IPS-20b (cell line): ENCODE results near the gene NCOA1.

ENCODE experiments used
- H3K27ac ChIP-seq: one replicate; pipeline ENCODE4 v1.5.1; 2013; ENCODE audit warnings: low read length
- H3K27me3 ChIP-seq: 2 replicates; pipeline ENCODE4 v1.6.1; 2013; ENCODE audit warnings: mild to moderate bottlenecking, low read length, inconsistent platforms; ENCODE audit not compliant: insufficient read depth
- H3K36me3 ChIP-seq: 2 replicates; pipeline ENCODE4 v1.6.1; 2013; ENCODE audit warnings: low read depth, mild to moderate bottlenecking, inconsistent platforms, low read length, moderate library complexity; ENCODE audit not compliant: insufficient read depth
- H3K4me1 ChIP-seq: 2 replicates; pipeline ENCODE4 v1.6.1; 2013; ENCODE audit warnings: mild to moderate bottlenecking, control low read depth, inconsistent platforms, low read length, moderate library complexity; ENCODE audit not compliant: insufficient read depth
- H3K4me3 ChIP-seq: 2 replicates; pipeline ENCODE4 v1.5.1; 2013; ENCODE audit warnings: mild to moderate bottlenecking, low read length, inconsistent platforms
- H3K9ac ChIP-seq: 2 replicates; pipeline ENCODE4 v1.6.1; 2013; ENCODE audit warnings: low read depth, mild to moderate bottlenecking, inconsistent platforms, low read length, moderate library complexity
- H3K9me3 ChIP-seq: 2 replicates; pipeline ENCODE4 v1.6.1; 2013; ENCODE audit warnings: mild to moderate bottlenecking, low read depth, low read length, inconsistent platforms; ENCODE audit not compliant: insufficient read depth

The NCOA1 gene

DNA sequence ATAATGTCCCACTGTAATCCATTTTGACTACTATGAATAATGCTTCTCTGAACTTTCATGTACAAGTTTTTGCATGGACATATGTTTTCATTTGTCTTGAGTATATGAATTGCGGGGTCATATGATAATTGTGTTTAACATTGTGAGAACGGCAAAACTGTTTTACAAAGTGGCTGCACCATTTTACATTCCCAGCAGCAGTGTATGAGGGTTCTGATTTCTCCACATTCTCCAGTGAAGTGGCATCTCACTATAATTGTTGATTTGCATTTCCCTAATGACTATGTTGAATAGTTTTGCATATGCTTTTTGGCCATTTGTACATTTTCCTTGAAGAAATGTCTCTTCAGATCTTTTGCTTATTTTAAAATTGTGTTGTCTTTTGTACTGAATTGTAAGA lies 20.1 kb downstream of the NCOA1 start:
- H3K4me1 ChIP-seq = no peaks in the 10 kb centered on the region
- H3K9me3 ChIP-seq = no peaks in the 10 kb centered on the region
- no peak overlapping the region for H3K9ac ChIP-seq
- no peaks in the 10 kb centered on the region for H3K36me3 ChIP-seq
- H3K27me3 ChIP-seq = no peaks in the 10 kb centered on the region
- no peak overlapping the region for H3K27ac ChIP-seq
- H3K4me3 ChIP-seq = no peak overlapping the region

DNA sequence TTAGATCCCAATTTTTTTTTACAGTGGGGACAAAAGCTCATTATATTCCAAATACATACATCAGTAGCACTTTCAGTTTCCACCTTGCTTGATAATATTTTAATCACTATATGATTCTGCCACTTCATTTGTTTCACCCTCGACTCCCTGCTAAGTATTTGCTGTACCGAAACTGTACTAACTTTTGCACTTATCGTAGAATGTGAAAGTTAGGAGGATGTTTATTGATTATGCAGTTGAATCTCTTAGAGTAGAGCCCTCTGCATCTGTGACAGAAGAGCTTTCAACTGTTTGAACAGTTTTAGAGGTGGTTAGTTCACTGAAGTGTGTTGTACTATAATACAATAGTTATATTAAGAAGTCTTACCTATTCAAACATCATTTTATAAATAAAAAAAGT lies 20.8 kb downstream of the NCOA1 start:
- Histone ChIP-seq H3K4me1 (no peaks in the 10 kb centered on the region), H3K9me3 (no peaks in the 10 kb centered on the region)

DNA sequence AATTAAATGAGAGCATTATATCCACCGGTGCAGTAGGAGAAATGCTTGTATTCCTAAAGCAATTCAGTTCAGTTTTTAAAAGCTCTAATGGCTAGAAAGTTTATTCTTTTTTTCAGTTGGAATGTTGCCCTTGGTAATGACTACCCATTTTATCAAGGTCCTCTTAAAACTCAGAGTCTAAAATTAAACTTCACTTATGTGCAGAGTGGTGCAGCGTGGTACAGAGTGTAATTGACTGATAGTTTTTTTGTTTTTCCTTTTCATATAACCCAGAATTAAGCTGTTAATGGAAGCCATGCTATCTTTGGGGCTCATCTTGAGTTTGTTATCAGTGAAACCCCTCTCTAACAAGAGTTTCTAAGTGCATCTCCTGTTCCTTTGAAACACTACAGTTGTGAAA lies 21.4 kb downstream of the NCOA1 start:
- no peaks in the 10 kb centered on the region for H3K36me3 ChIP-seq
- H3K9me3 ChIP-seq = no peaks in the 10 kb centered on the region
- H3K4me1 ChIP-seq = no peaks in the 10 kb centered on the region
- no peak overlapping the region for H3K27ac ChIP-seq
- no peak overlapping the region for H3K4me3 ChIP-seq
- H3K9ac ChIP-seq = no peak overlapping the region
- no peaks in the 10 kb centered on the region for H3K27me3 ChIP-seq

More for the DNA sequence above, 20.8 kb downstream of the NCOA1 start:
- H3K27ac ChIP-seq = no peak overlapping the region
- H3K36me3 ChIP-seq = no peaks in the 10 kb centered on the region
- no peak overlapping the region for H3K9ac ChIP-seq
- H3K4me3 ChIP-seq = no peak overlapping the region
- no peaks in the 10 kb centered on the region for H3K27me3 ChIP-seq

DNA sequence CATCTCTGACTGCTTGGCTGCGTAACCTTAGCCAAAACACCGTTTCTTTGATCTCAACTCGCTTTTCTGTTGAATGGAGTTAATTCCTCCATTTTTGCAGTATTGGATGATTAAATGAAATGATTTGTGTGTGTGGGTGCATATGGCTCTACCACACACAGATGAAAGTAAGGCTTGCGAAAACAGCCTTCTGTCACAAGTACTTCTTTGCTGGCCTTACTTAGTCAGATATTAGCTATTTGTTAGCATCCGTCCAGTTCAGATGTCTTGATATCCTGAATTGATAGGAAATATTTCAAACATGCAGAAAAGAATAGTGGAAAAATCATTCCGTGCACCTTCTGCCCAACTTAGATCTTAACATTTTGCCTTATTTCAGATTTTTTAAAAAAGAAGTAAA lies 21.8 kb downstream of the NCOA1 start:
- Histone ChIP-seq H3K9me3 (no peaks in the 10 kb centered on the region), H3K27me3 (no peaks in the 10 kb centered on the region), H3K9ac (no peak overlapping the region), H3K27ac (no peak overlapping the region), H3K36me3 (no peaks in the 10 kb centered on the region), H3K4me3 (no peak overlapping the region), H3K4me1 (no peaks in the 10 kb centered on the region)

DNA sequence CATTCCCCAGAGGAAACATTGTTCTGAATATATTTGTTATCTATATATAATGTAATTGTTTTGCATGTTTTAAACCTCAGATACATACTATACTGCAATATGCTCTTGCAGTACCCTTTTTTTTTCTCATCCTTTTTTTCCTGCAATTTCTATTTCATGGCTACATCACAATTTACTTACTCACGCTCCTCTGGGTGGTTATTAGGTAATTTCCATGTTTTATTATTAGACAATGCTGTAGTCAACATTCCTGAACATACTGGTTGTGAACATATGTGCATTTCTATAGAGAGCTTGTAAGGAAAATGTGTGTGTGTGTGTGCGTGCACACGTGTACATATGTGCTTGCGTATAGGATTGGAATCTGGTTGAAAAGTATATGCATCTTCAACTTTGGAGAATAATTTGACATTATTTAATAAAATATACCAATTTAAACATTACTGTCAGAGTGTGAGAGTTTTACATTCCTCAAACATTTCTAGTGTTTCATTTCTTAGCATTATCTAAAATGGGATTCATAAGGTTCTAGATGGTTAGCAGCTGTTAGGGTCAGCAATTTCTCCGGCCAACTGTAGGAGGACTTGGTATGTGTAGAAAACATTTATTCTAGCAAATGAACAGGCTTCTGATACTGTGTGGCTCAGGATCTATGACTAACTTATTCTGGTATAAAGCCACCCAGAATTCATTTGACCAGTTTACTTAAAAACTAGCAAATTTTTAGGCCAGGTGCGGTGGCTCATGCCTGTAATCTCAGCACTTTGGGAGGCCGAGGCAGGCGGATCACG lies 22.4 kb downstream of the NCOA1 start:
- Histone ChIP-seq H3K4me1 (no peaks in the 10 kb centered on the region), H3K9me3 (no peaks in the 10 kb centered on the region), H3K36me3 (no peaks in the 10 kb centered on the region), H3K4me3 (no peak overlapping the region), H3K27me3 (no peaks in the 10 kb centered on the region), H3K27ac (no peak overlapping the region), H3K9ac (no peak overlapping the region)

DNA sequence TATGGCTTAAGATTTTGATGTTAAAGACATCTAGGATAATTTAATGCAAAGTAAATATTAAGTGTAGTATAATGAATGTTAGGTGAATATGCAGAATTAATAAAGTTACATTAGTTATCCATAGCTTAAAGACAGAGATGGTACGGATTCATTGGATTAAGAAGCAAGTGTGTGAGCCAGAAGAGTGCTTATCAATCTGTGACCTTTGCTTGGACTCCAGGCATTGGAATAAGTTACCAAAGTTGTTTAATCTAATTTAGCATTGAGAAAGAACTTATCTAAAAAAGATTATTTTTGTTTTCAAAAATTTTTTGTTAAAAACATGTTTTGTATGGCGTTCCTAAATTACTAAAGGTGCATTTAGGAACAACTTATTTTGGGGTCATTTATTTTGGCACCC lies 23.8 kb downstream of the NCOA1 start:
- H3K9me3 ChIP-seq = no peaks in the 10 kb centered on the region; the same call in 1 of the 2 replicates
- H3K36me3 ChIP-seq = no peaks in the 10 kb centered on the region
- H3K4me3 ChIP-seq = no peak overlapping the region
- no peak overlapping the region for H3K9ac ChIP-seq
- H3K27ac ChIP-seq = no peak overlapping the region
- no peaks in the 10 kb centered on the region for H3K27me3 ChIP-seq
- H3K4me1 ChIP-seq = no peaks in the 10 kb centered on the region

DNA sequence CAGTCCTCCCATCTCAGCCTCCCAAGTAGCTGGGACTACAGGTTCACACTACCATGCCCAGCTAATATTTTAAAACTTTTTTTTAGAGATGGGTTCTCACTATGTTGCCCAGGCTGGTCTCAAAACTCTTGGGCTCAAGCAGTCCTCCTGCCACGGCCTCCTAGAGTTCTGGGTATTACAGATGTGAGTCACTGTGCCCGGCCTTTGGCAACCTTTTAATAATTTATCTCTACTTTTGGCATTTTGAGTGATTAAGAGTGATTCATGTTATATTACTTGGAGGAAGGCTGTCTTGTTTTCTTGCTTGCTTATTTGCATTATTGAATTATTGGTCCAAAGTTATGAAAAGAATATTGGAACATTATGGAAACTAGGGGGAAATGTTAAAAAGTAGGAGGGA lies 24.3 kb downstream of the NCOA1 start:
- Histone ChIP-seq H3K9me3 (no peaks in the 10 kb centered on the region; the same call in 1 of the 2 replicates), H3K36me3 (no peaks in the 10 kb centered on the region), H3K4me1 (no peaks in the 10 kb centered on the region), H3K4me3 (no peak overlapping the region), H3K27me3 (no peaks in the 10 kb centered on the region), H3K9ac (no peak overlapping the region), H3K27ac (no peak overlapping the region)

DNA sequence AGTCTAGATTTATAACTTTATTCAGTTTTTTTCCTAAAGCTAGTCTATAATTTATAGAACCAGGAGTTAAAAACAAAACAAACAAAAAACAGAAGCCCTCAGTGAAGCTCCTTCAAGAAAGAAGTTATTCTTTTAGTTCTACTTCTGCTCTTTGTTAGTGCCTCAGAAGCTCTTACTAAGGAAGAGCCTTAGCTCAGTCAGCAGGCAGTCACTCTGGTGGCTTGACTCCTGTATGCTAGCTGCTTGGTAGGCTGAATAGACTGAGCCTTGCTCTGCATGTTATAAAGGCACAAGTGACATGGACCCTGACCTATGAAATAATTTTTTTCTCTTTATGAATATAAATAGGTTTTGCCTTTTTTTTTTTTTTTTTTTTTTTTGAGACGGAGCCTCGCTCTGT lies 24.8 kb downstream of the NCOA1 start:
- Histone ChIP-seq H3K4me3 (no peak overlapping the region), H3K27me3 (no peaks in the 10 kb centered on the region), H3K9me3 (no peaks in the 10 kb centered on the region; the same call in 1 of the 2 replicates), H3K36me3 (no peaks in the 10 kb centered on the region), H3K27ac (no peak overlapping the region), H3K4me1 (no peaks in the 10 kb centered on the region), H3K9ac (no peak overlapping the region)

DNA sequence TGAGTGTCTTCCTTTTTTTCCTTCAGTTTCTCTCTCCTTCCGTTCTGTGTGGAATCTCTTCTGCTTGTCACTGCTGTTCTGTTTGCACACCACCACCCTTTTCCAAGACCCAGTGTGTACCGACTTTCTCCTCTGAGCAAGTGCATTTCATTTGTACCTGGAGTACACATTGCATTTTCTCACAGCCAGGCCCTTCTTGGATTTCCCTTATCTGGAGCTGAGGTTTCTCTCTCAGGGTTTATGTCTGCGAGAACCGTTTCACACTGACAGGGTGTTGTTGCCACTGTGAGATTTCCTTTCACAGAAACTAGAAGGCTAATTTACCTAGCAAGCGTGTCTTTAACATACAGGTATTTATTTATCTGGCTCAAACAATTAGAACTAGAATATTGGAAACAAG lies 26.2 kb downstream of the NCOA1 start:
- no peaks in the 10 kb centered on the region; the same call in 1 of the 2 replicates for H3K9me3 ChIP-seq
- no peak overlapping the region for H3K9ac ChIP-seq
- H3K27ac ChIP-seq = no peak overlapping the region
- H3K36me3 ChIP-seq = no peaks in the 10 kb centered on the region
- no peaks in the 10 kb centered on the region for H3K27me3 ChIP-seq
- no peaks in the 10 kb centered on the region for H3K4me1 ChIP-seq
- no peak overlapping the region for H3K4me3 ChIP-seq

DNA sequence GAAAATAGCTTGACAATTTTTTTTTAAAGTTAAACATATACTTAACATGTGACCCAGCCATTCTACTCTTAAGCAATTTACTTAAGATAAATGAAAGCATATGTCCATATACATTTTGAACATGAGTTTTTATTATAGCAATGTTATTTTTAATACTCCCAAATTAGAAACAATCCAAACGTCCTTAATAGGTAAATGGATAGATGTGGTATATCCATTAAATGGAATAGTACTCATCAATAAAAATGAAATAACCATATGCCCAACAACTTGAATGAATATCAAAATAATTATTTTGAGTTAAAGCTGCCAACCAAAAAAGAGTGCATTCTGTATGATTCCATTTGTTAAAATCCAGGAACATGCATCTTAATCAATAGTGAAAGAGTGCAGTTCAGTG lies 29.1 kb downstream of the NCOA1 start:
- Histone ChIP-seq H3K9ac (no peak overlapping the region), H3K36me3 (no peaks in the 10 kb centered on the region), H3K27ac (no peak overlapping the region), H3K4me1 (no peaks in the 10 kb centered on the region), H3K27me3 (no peaks in the 10 kb centered on the region), H3K9me3 (no peaks in the 10 kb centered on the region; the same call in 1 of the 2 replicates), H3K4me3 (no peak overlapping the region)

DNA sequence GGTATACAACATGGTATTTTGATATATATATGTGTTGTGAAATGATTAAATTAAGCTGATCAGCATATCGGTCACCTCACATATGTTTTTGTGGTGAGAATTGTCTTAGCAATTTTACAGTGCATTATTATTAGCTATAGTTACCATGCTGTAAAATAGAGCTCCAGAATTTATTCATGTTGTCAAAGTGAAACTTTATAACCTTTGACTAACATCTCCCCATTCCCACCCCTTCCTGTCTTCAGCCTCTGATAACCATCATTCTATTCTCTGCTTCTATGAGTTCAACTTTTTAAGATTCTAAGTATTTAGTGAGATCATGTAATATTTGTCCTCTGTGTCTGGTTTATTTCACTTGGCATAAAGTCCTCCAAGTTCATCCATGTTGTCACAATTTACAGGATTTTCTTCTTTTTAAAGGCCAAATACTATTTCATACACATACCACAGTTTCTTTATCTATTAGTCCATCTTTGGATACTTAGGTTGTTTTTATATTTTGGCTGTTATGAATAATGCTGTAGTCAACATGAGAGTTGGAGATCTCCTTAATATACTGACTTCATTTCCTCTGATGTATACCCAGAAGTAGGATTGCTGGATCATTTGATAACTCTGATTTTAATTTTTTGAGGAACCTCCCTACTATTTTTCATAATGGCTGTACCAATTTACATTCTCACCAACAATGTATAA lies 30.3 kb downstream of the NCOA1 start:
- Histone ChIP-seq H3K36me3 (no peaks in the 10 kb centered on the region), H3K4me3 (no peak overlapping the region), H3K9ac (no peak overlapping the region), H3K9me3 (no peaks in the 10 kb centered on the region; the same call in 1 of the 2 replicates), H3K27me3 (no peaks in the 10 kb centered on the region), H3K4me1 (no peaks in the 10 kb centered on the region), H3K27ac (no peak overlapping the region)
